ENCODE measurements around the gene MCAT.
"Not testable (repeated sequence)": the region's sequence is repeated elsewhere in the genome, so short reads cannot be mapped to it uniquely, and the experiment has no call there.

The MCAT gene

GRCh38 chr22:43126501-43127165 is 16.6 kb downstream of the MCAT start:
- DNase-seq (ENCODE audit: low read depth): no peak

GRCh38 chr22:43118953-43119458 is 24.2 kb downstream of the MCAT start:
- DNase-seq (ENCODE audit: low read depth): no peak

- no peak for DNase-seq (ENCODE audit: low read depth)
These were observed 25.0 kb downstream of the MCAT start for GRCh38 chr22:43118024-43118849.

GRCh38 chr22:43116932-43117331 is 26.3 kb downstream of the MCAT start:
- no peak for DNase-seq (ENCODE audit: low read depth)

GRCh38 chr22:43114958-43115357 is 28.2 kb downstream of the MCAT start:
- no peak for DNase-seq (ENCODE audit: low read depth)

GRCh38 chr22:43113526-43114251 is 29.5 kb downstream of the MCAT start:
- no peak for DNase-seq (ENCODE audit: low read depth)

- no peak for DNase-seq (ENCODE audit: low read depth)
These were observed 32.1 kb downstream of the MCAT start for GRCh38 chr22:43110927-43111623.

GRCh38 chr22:43110444-43110926 is 32.7 kb downstream of the MCAT start, which contains the start of gene BIK:
BIK (plus strand) TSS chr22:43110750; CDS start chr22:43124023, 13,273 bp downstream.
- no peak for DNase-seq (ENCODE audit: low read depth)

GRCh38 chr22:43109921-43110443 is 33.2 kb downstream of the MCAT start:
- DNase-seq (ENCODE audit: low read depth): no peak

GRCh38 chr22:43109511-43109910 is 33.7 kb downstream of the MCAT start:
- no peak for DNase-seq (ENCODE audit: low read depth)

- DNase-seq (ENCODE audit: low read depth): no peak
These were observed 36.9 kb downstream of the MCAT start for GRCh38 chr22:43106302-43106701.

- DNase-seq (ENCODE audit: low read depth): not testable (repeated sequence)
These were observed 38.2 kb downstream of the MCAT start for GRCh38 chr22:43104950-43105349.

GRCh38 chr22:43104056-43104625 is 39.1 kb downstream of the MCAT start:
- DNase-seq (ENCODE audit: low read depth): not testable (repeated sequence)

- DNase-seq (ENCODE audit: low read depth): no peak
These were observed 41.9 kb downstream of the MCAT start for GRCh38 chr22:43101306-43101705.

- DNase-seq (ENCODE audit: low read depth): no peak
These were observed 43.0 kb downstream of the MCAT start for GRCh38 chr22:43100225-43100624.

- DNase-seq (ENCODE audit: low read depth): no peak
These were observed 44.1 kb downstream of the MCAT start for GRCh38 chr22:43099095-43099494.

GRCh38 chr22:43098356-43098755 is 44.8 kb downstream of the MCAT start:
- DNase-seq (ENCODE audit: low read depth): no peak

GRCh38 chr22:43096420-43096819 is 46.8 kb downstream of the MCAT start:
- no peak for DNase-seq (ENCODE audit: low read depth)

GRCh38 chr22:43094551-43094950 is 48.6 kb downstream of the MCAT start:
- DNase-seq (ENCODE audit: low read depth): no peak

- DNase-seq (ENCODE audit: low read depth): no peak
These were observed 49.1 kb downstream of the MCAT start for GRCh38 chr22:43094085-43094484.

GRCh38 chr22:43092085-43092484 is 51.1 kb downstream of the MCAT start:
- DNase-seq (ENCODE audit: low read depth): no peak
